Measurements from ENCODE around the gene CLOCK. TPM values are rescaled to one million over a fixed set of nuclear protein-coding genes. Genes with fewer than 3 reads are reported as not detected.

CLOCK gene
- total and polyA plus RNA-seq, 10 of the 15 experiments (the other 5 are each of a cell fraction or from before 2014, with no cell fraction given): 2.8 to 11.7 (median 10.4) TPM

DNA sequence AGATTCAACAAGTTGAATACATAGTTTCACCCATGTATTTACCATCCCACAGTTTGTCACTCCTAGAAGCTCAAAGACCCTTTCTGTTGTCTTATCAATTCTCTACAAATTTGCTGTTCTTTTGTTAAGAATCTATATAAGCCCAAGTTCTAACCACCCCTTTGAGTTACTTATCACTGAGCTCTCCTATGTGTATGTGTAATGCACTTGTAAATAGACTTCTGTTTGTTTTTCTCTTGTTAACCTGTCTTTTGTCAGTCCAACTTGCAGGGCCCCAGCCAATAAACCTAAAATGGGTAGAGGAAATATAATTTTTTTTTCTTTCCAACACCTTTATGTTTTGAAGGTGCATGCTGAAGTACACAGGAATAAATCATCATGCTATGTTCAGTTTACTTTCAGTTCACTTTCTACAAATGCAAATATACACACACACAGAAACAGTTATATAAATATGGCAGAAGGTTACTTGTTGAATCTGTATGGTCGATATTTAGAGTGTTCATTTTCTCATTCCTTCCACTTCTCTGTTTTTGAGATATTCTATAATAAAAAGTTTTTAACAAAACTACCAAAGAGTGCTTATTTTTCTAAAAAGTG is 22.3 kb upstream of the CLOCK start (continued):
- TF ChIP-seq, protein P1, sequence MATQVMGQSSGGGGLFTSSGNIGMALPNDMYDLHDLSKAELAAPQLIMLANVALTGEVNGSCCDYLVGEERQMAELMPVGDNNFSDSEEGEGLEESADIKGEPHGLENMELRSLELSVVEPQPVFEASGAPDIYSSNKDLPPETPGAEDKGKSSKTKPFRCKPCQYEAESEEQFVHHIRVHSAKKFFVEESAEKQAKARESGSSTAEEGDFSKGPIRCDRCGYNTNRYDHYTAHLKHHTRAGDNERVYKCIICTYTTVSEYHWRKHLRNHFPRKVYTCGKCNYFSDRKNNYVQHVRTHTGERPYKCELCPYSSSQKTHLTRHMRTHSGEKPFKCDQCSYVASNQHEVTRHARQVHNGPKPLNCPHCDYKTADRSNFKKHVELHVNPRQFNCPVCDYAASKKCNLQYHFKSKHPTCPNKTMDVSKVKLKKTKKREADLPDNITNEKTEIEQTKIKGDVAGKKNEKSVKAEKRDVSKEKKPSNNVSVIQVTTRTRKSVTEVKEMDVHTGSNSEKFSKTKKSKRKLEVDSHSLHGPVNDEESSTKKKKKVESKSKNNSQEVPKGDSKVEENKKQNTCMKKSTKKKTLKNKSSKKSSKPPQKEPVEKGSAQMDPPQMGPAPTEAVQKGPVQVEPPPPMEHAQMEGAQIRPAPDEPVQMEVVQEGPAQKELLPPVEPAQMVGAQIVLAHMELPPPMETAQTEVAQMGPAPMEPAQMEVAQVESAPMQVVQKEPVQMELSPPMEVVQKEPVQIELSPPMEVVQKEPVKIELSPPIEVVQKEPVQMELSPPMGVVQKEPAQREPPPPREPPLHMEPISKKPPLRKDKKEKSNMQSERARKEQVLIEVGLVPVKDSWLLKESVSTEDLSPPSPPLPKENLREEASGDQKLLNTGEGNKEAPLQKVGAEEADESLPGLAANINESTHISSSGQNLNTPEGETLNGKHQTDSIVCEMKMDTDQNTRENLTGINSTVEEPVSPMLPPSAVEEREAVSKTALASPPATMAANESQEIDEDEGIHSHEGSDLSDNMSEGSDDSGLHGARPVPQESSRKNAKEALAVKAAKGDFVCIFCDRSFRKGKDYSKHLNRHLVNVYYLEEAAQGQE (IDR thresholded peaks at IDR 0.05; ENCODE audit: low read depth, low read length): no peak
- TF ChIP-seq CHD4 (IDR thresholded peaks at IDR 0.05) (no peak), NBN (IDR thresholded peaks at IDR 0.05) (no peak)

DNA sequence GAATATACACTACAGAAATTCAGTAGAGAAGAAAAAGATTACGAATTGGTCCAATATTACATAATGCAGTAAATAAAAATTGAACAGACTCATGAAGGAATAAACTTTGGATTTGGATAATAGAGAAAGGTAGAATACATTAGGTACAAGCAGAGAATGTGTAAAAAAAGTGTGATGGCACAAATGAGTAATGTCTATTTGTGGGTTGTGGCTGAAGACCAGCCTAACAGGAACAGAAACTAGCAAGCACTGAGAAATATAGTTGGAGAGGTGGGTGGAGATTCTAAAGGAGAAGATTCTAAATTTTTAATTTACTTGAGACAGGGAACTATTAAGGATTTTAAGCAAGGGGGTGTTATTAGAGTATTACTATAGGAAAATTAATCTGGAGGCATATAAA is 15.2 kb upstream of the CLOCK start:
- POLR2A ChIA-PET: no interaction called here
- RAD21 ChIA-PET (ENCODE audit: unreplicated experiment): no interaction called here
- FAIRE-seq: peak; percentile 93
- no peaks in the 10 kb centered on the region for H3K9me3 ChIP-seq (replicated peaks; ENCODE audit: control insufficient read depth, insufficient read depth, low read length)
- DNase-seq (ENCODE audit: low read depth, low spot score): no peak
- SMC1A ChIA-PET (ENCODE audit: uncharacterized antibody, unreplicated experiment): interaction anchor here (1.0 to 1.6 kb wide), 3 partner anchors 10 to 216 kb away, joined by 3 to 4 read pairs (median 3); partner anchors contain the start of gene SRD5A3
- in situ Hi-C loops (cut with MboI) (loop anchor here (25.0 kb wide), 1 partner anchor 1250 kb away; no protein-coding TSS in a partner anchor), intact Hi-C loops (cut with micrococcal nuclease; ENCODE audit: unreplicated experiment) (no loop called here)
- no peak overlapping the region for H3K27ac ChIP-seq (ENCODE audit: control insufficient read depth, insufficient read depth)
- H3K4me3 ChIP-seq: no peak overlapping the region
- 25% methylated on average over 1 of the region's 1 CpG for WGBS (ENCODE audit: insufficient coverage, insufficient replicate concordance, low lambda C conversion rate, missing lambda C conversion rate)
- H2AFZ ChIP-seq (ENCODE audit: control insufficient read depth, low read depth, low read length): no peak overlapping the region
- peak; percentile 100 for ATAC-seq
- no peaks in the 10 kb centered on the region for H3K27me3 ChIP-seq (replicated peaks in 1 of 2; ENCODE audit: control insufficient read depth in 2 of 2, insufficient read depth in 2 of 2, low read length in 1 of 2)
- CTCF ChIA-PET: interaction anchor here (0.7 to 1.3 kb wide), 3 partner anchors 10 to 217 kb away, joined by 3 to 5 read pairs (median 4); no protein-coding TSS in a partner anchor
- H3K4me1 ChIP-seq (ENCODE audit: control insufficient read depth, insufficient read depth, low read length): peaks cover 9% of the 10 kb centered on the region; the same call in 1 of the 2 replicates
- H3K4me2 ChIP-seq (ENCODE audit: control insufficient read depth, insufficient read depth): peak overlapping the region; percentile 67; the same call in 1 of the 2 replicates
- H4K20me1 ChIP-seq (ENCODE audit: control insufficient read depth, insufficient read depth): no peaks in the 10 kb centered on the region
- H3K9ac ChIP-seq (ENCODE audit: control insufficient read depth, insufficient read depth, low read length): no peak overlapping the region
- no peaks in the 10 kb centered on the region for H3K79me2 ChIP-seq (ENCODE audit: control insufficient read depth, insufficient read depth, low read length)
- no TSS peak for BruUV-seq (replicated peaks)
- H3K36me3 ChIP-seq (ENCODE audit: control insufficient read depth in 2 of 2, insufficient read depth in 2 of 2, low read length in 1 of 2): no peaks in the 10 kb centered on the region
- TF ChIP-seq, protein P2, sequence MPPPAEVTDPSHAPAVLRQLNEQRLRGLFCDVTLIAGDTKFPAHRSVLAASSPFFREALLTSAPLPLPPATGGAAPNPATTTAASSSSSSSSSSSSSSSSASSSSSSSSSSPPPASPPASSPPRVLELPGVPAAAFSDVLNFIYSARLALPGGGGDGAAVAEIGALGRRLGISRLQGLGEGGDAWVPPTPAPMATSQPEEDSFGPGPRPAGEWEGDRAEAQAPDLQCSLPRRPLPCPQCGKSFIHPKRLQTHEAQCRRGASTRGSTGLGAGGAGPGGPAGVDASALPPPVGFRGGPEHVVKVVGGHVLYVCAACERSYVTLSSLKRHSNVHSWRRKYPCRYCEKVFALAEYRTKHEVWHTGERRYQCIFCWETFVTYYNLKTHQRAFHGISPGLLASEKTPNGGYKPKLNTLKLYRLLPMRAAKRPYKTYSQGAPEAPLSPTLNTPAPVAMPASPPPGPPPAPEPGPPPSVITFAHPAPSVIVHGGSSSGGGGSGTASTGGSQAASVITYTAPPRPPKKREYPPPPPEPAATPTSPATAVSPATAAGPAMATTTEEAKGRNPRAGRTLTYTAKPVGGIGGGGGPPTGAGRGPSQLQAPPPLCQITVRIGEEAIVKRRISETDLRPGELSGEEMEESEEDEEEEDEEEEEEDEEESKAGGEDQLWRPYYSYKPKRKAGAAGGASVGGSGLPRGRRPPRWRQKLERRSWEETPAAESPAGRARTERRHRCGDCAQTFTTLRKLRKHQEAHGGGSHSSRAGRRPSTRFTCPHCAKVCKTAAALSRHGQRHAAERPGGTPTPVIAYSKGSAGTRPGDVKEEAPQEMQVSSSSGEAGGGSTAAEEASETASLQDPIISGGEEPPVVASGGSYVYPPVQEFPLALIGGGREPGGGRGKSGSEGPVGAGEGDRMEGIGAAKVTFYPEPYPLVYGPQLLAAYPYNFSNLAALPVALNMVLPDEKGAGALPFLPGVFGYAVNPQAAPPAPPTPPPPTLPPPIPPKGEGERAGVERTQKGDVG (CRISPR knock-in tag; IDR thresholded peaks at IDR 0.05): no peak
- TF ChIP-seq DPF2 (IDR thresholded peaks at IDR 0.05) (peak; percentile 98), TCF3 (IDR thresholded peaks at IDR 0.05; ENCODE audit: borderline replicate concordance, insufficient read depth, low read depth, low read length) (no peak), ASH2L (IDR thresholded peaks at IDR 0.05; ENCODE audit: borderline replicate concordance, low read depth) (no peak)
- TF ChIP-seq, protein P3, sequence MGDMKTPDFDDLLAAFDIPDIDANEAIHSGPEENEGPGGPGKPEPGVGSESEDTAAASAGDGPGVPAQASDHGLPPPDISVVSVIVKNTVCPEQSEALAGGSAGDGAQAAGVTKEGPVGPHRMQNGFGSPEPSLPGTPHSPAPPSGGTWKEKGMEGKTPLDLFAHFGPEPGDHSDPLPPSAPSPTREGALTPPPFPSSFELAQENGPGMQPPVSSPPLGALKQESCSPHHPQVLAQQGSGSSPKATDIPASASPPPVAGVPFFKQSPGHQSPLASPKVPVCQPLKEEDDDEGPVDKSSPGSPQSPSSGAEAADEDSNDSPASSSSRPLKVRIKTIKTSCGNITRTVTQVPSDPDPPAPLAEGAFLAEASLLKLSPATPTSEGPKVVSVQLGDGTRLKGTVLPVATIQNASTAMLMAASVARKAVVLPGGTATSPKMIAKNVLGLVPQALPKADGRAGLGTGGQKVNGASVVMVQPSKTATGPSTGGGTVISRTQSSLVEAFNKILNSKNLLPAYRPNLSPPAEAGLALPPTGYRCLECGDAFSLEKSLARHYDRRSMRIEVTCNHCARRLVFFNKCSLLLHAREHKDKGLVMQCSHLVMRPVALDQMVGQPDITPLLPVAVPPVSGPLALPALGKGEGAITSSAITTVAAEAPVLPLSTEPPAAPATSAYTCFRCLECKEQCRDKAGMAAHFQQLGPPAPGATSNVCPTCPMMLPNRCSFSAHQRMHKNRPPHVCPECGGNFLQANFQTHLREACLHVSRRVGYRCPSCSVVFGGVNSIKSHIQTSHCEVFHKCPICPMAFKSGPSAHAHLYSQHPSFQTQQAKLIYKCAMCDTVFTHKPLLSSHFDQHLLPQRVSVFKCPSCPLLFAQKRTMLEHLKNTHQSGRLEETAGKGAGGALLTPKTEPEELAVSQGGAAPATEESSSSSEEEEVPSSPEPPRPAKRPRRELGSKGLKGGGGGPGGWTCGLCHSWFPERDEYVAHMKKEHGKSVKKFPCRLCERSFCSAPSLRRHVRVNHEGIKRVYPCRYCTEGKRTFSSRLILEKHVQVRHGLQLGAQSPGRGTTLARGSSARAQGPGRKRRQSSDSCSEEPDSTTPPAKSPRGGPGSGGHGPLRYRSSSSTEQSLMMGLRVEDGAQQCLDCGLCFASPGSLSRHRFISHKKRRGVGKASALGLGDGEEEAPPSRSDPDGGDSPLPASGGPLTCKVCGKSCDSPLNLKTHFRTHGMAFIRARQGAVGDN (IDR thresholded peaks at IDR 0.05): no peak
